ENCODE measurements around the gene KCNN4.

The KCNN4 gene

GRCh38 chr19:43747557-43748204 is 33.1 kb downstream of the KCNN4 start:
- ChIA-PET CTCF (interaction anchor here (1.0 to 8.1 kb wide), 8 partner anchors 13 to 79 kb away, joined by 4 to 203 read pairs (median 8); partner anchors contain the start of gene KCNN4), POLR2A (interaction anchor here (1.5 to 1.9 kb wide), 2 partner anchors 18 to 79 kb away, joined by 4 read pairs; no protein-coding TSS in a partner anchor)
- Histone ChIP-seq H3K36me3 (ENCODE audit: control insufficient read depth in 2 of 2, insufficient read depth in 1 of 2, low read length in 2 of 2) (peaks cover 85 to 99% of the 10 kb centered on the region in 2 experiments), H3K4me1 (ENCODE audit: control insufficient read depth, insufficient read depth, low read length) (no peaks in the 10 kb centered on the region; the same call in 1 of the 2 replicates), H3K4me3 (ENCODE audit: low read depth, low read length) (no peak overlapping the region), H3K27ac (ENCODE audit: extremely low read depth, low read depth, low read length) (0 out of 2 replicates have a peak overlapping the region, but pooled peaks have one; percentile 17), H3K9me3 (ENCODE audit: control insufficient read depth, insufficient read depth, low read depth, low read length) (no peaks in the 10 kb centered on the region)
- TF ChIP-seq GLI2 (tag by site-specific recombination; IDR thresholded peaks at IDR 0.05; ENCODE audit: borderline replicate concordance, low read depth): no peak
- TF ChIP-seq ZNF792 (tag by site-specific recombination; IDR thresholded peaks at IDR 0.05): no peak
- no peak for TF ChIP-seq SP2 (tag by site-specific recombination; IDR thresholded peaks at IDR 0.05)
- TF ChIP-seq, protein P1, sequence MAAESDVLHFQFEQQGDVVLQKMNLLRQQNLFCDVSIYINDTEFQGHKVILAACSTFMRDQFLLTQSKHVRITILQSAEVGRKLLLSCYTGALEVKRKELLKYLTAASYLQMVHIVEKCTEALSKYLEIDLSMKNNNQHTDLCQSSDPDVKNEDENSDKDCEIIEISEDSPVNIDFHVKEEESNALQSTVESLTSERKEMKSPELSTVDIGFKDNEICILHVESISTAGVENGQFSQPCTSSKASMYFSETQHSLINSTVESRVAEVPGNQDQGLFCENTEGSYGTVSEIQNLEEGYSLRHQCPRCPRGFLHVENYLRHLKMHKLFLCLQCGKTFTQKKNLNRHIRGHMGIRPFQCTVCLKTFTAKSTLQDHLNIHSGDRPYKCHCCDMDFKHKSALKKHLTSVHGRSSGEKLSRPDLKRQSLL (tag by site-specific recombination; IDR thresholded peaks at IDR 0.05): no peak
- no peak for TF ChIP-seq KLF10 (tag by site-specific recombination; IDR thresholded peaks at IDR 0.05)
- no peak for TF ChIP-seq OVOL3 (tag by site-specific recombination; IDR thresholded peaks at IDR 0.05)
- no peak for TF ChIP-seq ZFP69B (tag by site-specific recombination; IDR thresholded peaks at IDR 0.05)
- no peak for TF ChIP-seq ZNF548 (tag by site-specific recombination; IDR thresholded peaks at IDR 0.05)
- TF ChIP-seq, protein P2, sequence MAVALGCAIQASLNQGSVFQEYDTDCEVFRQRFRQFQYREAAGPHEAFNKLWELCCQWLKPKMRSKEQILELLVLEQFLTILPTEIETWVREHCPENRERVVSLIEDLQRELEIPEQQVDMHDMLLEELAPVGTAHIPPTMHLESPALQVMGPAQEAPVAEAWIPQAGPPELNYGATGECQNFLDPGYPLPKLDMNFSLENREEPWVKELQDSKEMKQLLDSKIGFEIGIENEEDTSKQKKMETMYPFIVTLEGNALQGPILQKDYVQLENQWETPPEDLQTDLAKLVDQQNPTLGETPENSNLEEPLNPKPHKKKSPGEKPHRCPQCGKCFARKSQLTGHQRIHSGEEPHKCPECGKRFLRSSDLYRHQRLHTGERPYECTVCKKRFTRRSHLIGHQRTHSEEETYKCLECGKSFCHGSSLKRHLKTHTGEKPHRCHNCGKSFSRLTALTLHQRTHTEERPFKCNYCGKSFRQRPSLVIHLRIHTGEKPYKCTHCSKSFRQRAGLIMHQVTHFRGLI (tag by site-specific recombination; IDR thresholded peaks at IDR 0.05): no peak
- no peak for TF ChIP-seq ZNF121 (tag by site-specific recombination; IDR thresholded peaks at IDR 0.05)
- TF ChIP-seq, protein P3, sequence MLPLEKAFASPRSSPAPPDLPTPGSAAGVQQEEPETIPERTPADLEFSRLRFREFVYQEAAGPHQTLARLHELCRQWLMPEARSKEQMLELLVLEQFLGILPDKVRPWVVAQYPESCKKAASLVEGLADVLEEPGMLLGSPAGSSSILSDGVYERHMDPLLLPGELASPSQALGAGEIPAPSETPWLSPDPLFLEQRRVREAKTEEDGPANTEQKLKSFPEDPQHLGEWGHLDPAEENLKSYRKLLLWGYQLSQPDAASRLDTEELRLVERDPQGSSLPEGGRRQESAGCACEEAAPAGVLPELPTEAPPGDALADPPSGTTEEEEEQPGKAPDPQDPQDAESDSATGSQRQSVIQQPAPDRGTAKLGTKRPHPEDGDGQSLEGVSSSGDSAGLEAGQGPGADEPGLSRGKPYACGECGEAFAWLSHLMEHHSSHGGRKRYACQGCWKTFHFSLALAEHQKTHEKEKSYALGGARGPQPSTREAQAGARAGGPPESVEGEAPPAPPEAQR (tag by site-specific recombination; IDR thresholded peaks at IDR 0.05): no peak
- no peak for TF ChIP-seq ZNF112 (tag by site-specific recombination; IDR thresholded peaks at IDR 0.05)
- TF ChIP-seq ZNF37A (tag by site-specific recombination; IDR thresholded peaks at IDR 0.05): no peak
- no peak for TF ChIP-seq KLF9 (tag by site-specific recombination; IDR thresholded peaks at IDR 0.05; ENCODE audit: low read depth)
- no peak for TF ChIP-seq ZNF211 (tag by site-specific recombination; IDR thresholded peaks at IDR 0.05; ENCODE audit: low read depth)
- no peak for TF ChIP-seq ZNF529 (tag by site-specific recombination; IDR thresholded peaks at IDR 0.05; ENCODE audit: insufficient replicate concordance)

DNA sequence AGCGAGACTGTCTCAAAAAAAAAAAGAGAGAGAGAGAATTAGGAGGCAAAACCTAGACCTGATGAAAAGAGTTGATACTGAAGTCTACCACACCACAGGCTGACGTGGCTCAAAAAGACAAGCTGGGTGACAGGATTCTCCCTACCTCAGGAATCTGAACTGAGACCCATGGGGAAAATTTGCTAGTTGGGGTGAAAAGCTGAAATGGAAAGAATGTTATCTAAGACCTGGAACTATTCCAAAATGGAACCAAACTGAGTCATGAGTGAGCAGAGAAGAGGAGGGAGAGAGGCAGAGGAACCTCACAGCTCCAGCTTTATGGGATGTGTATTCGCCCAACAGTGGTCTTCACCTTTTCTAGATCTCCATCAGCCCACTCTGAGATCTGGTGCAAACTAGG is 37.7 kb downstream of the KCNN4 start:
- Histone ChIP-seq H3K36me3 (ENCODE audit: control insufficient read depth in 2 of 2, insufficient read depth in 1 of 2, low read length in 2 of 2) (peaks cover 92 to 100% of the 10 kb centered on the region in 2 experiments), H3K4me1 (ENCODE audit: control insufficient read depth, insufficient read depth, low read length) (no peaks in the 10 kb centered on the region), H3K27ac (ENCODE audit: extremely low read depth, low read depth, low read length) (no peak overlapping the region), H3K9me3 (ENCODE audit: control insufficient read depth, insufficient read depth, low read depth, low read length) (no peaks in the 10 kb centered on the region), H3K4me3 (ENCODE audit: low read depth, low read length) (no peak overlapping the region)
- CTCF ChIA-PET: interaction anchor here (0.5 to 8.1 kb wide), 11 partner anchors 8 to 81 kb away, joined by 3 to 203 read pairs (median 6); partner anchors contain the start of genes KCNN4 and SMG9
- POLR2A ChIA-PET: interaction anchor here (1.0 to 1.2 kb wide), 3 partner anchors 12 to 75 kb away, joined by 5 read pairs; partner anchors contain the start of genes PLAUR and SMG9
- no peak for TF ChIP-seq AEBP2 (tag by site-specific recombination; IDR thresholded peaks at IDR 0.05; ENCODE audit: borderline replicate concordance)
- TF ChIP-seq ZNF114 (tag by site-specific recombination; IDR thresholded peaks at IDR 0.05): no peak
- no peak for TF ChIP-seq KLF1 (tag by site-specific recombination; IDR thresholded peaks at IDR 0.05)
- TF ChIP-seq, protein P4, sequence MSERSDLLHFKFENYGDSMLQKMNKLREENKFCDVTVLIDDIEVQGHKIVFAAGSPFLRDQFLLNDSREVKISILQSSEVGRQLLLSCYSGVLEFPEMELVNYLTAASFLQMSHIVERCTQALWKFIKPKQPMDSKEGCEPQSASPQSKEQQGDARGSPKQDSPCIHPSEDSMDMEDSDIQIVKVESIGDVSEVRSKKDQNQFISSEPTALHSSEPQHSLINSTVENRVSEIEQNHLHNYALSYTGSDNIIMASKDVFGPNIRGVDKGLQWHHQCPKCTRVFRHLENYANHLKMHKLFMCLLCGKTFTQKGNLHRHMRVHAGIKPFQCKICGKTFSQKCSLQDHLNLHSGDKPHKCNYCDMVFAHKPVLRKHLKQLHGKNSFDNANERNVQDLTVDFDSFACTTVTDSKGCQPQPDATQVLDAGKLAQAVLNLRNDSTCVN (tag by site-specific recombination; optimal IDR thresholded peaks at IDR 0.05): no peak
- TF ChIP-seq HOXC10 (CRISPR knock-in tag; IDR thresholded peaks at IDR 0.05): no peak
- TF ChIP-seq, protein P5, sequence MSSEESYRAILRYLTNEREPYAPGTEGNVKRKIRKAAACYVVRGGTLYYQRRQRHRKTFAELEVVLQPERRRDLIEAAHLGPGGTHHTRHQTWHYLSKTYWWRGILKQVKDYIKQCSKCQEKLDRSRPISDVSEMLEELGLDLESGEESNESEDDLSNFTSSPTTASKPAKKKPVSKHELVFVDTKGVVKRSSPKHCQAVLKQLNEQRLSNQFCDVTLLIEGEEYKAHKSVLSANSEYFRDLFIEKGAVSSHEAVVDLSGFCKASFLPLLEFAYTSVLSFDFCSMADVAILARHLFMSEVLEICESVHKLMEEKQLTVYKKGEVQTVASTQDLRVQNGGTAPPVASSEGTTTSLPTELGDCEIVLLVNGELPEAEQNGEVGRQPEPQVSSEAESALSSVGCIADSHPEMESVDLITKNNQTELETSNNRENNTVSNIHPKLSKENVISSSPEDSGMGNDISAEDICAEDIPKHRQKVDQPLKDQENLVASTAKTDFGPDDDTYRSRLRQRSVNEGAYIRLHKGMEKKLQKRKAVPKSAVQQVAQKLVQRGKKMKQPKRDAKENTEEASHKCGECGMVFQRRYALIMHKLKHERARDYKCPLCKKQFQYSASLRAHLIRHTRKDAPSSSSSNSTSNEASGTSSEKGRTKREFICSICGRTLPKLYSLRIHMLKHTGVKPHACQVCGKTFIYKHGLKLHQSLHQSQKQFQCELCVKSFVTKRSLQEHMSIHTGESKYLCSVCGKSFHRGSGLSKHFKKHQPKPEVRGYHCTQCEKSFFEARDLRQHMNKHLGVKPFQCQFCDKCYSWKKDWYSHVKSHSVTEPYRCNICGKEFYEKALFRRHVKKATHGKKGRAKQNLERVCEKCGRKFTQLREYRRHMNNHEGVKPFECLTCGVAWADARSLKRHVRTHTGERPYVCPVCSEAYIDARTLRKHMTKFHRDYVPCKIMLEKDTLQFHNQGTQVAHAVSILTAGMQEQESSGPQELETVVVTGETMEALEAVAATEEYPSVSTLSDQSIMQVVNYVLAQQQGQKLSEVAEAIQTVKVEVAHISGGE (tag by site-specific recombination; conservative IDR thresholded peaks at IDR 0.05; ENCODE audit: low read depth): no peak
